HG03442 (cell line): ENCODE measurements around the gene IQCM.

ENCODE experiments used
- ATAC-seq: cut with Tn5 transposase; IDR thresholded peaks from one replicate; pipeline ENCODE4 v1.9.1; 2021; ENCODE audit warnings: mild to moderate bottlenecking, moderate library complexity; ENCODE audit not compliant: unreplicated experiment

IQCM gene

DNA sequence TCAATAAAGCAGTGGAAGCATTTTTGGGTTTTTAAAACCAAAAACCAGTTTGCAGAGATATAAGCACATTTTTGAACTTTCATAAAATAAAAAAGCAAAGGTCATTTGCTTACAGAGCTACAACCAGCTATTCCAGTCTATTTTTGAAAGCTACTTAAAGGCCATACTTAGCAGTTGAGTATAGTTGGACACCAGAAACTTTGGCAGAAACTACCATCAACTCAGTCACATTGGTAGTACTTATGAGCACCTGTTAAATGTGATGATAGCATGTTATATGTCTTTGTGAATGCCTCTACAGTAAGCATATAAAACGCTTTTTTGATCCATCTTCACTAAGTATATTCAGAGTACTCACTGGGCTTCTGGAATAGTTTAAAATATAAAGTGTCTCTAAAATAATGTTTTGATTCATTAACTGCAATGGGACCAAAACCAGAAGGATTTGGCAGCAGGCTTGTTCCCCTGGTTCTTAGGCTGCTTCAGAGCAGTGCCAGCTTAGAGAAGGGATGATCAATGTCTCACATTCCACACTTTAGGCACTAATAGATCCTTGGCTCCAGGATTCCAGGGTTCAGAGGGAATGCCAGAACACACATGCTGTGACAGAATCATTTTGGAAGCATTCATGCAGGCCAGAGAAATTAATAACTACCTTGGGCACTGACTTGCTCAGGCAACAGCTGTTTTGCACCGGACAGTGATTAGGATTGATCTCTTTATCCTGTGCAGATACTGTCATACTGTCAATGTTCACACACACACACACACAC, 103.9 kb downstream of the IQCM start:
- ATAC-seq = no peak

DNA sequence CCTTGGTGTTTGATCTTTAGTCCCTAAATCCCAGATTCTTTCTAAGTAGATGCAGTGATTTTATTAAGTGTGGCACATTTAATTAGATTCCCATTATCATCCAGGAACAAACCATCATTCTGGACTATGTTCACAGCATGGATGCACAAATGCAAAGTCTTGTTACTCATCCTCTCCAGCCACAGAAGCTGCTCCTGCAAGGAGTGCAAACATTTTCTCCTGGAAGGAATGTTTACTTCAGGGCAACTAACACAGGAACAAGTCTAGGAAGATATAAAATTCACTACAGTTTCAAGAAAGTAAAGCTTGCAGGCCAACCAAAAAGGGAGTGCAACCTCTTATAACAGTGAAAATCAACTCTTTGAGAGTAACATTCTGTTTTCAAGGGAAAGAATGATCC, 106.0 kb downstream of the IQCM start:
- no peak for ATAC-seq

DNA sequence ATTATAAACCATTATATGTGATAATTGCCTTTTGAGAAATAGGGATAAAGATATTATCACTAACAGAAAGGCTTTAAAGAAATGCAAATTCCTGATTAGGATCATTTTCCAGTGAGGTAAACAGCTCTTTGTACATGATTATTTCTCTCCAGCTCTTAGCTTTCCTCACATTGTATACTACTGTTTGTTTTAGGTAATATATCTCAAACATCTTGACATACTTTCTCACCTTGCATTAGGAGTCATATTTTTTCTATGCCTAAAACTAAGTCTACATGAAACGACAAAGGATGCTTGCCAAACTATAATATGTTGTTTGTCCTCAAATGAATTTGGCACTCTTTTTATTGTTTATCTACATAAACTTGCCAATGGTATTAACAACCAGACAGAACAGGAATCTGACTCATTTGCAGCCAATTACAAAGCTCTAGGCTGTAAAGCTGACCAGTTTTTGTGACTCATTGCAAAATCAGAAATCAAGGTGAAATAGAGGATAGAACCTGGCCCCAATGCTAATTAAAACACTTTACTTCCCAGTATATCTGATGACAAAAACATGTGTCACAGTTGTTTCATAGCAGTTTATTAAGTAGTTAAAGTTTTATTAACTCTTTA, 107.0 kb downstream of the IQCM start:
- no peak for ATAC-seq

DNA sequence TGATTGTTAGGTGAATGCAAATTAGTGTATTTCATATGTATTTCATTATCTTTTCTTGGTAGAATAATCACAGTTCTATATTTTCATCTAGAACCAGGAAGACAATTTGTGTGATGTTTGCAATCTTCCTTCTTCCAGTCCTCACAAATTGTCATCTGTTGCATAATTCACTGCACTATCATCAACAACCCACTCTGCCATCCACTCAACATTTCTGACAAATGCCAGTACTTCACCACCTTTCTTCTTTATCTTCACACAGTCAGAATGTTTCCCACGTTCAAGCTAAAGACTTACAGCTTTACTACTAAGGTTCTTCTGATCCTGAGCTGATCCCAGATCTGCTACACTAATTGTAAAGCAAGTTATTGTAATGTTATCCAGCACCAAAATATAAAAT, 107.8 kb downstream of the IQCM start:
- ATAC-seq = no peak

DNA sequence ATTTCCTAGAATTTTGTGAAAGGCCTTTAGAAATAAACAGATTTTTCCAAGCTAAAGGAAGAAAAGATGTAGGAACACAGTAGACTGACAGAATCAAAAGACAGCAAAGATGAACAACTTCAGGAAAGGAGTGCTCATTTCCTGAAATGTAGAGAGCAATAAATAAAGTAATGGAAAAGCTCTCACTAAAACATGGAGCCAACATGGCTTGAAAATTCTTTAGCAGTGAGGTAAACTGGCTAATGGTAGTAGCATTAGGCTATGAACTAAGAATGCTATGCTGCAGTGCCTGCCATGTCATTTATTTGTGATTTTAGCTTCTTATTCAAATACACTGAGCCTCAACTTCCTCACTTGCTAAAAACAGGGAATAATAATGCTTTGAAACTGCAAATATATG, 108.7 kb downstream of the IQCM start:
- ATAC-seq = no peak

DNA sequence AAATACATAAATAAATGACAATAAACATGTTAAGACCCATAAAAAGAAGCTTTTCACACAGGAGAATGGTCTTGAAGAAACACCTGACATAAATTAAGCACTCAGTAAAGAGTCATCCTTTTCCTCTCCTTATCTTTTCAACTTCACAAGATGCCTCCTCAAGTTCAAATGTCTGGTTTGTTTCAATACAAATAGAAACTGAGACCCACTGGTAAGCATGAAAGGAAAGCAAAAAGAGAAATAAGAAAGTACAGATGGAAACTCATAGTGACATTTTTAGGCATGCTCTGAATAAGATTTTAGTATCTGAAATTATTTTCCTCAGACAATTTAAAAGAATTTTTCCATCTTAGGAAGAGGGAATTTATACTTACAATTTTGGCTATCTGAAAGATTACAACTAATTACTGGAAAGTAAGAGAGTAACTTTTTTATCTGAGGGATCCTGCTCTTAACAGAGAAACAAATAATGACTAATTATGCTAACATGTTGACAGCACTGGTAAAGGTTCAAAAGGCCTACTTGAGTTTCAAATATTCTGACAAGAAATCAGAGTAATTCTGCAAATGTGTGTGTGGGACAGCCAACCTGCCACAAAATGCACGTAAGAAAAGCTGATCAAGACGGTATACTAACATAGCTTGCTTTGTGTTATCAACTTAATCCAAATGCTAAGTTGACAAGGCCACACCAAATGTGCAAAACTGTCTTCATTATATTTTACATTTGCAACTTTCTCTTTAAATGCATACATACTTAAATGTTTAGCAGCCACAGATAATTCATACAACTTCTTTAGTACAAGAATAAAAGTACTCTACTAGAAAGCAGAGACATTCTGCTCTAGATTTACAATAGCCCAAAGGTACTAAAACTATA, 113.0 kb downstream of the IQCM start:
- peak; percentile 48 for ATAC-seq

DNA sequence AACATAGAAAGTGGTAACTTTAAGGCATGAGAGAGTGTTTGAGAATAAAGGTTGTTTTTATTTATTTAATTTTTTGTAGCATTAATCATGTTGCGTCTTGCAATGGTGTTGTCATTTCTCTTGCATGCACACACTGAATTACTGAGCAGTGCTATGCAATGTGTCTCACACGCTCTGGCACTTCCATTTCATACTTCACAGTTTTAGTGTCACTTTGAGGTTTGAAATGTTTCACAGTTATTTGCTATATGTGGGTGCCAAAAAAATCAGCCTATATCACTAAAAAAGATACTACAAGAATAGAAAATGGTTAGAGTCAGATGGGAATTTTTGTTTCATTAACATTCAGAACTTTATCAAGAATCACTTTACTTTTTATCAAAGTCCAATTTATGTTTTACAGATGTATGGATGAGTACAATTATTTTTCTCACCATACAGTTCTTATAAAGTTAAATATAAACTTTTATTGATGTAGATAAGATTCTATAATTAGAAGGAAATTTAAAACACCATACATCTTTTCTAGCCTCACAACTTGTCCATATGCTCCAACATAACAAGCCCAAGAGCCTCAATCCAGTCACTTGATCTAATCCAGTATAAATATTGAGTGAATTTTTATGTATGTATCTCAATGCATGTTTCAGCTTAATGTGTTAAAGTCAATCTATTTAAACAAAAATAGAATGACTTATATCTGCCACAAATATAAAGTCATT, 114.0 kb downstream of the IQCM start:
- no peak for ATAC-seq

DNA sequence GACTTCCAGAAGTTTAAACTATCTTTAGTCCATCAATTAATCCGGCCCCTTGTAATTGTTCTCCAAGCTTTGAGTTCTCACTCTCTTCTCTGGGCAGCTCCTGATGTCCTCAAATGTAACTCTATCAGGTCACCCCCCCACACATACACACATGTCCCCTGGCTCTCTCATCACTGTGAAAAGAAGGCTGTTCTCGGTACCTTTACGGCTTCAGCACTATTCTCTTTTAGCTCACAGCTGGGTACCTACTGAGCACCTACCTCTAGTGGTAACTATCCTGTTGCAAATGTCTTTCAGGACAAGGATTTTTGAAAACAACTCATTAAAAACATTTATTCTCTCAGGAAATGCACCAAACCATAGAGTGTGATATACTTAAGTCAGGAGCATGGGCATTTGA, 115.4 kb downstream of the IQCM start:
- no peak for ATAC-seq

DNA sequence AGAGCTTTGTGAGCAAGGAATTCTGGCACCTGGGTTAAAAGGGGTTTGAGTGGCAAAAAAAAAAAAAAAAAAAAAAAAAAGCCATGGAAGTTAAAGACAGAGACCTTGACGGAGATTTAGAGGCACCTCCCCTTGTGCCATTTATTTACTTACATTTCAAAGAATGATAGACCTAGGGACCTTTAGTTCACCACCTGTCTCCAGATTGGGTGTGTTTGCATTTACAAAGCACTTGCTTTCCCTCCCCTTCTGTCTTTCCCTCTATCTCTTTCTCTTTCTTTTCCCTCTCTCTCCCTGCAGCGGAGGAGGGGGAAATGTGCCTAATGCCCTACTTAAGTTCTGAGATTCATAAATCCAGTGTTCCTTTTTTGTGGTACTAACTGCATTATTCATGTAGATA, 116.0 kb downstream of the IQCM start:
- ATAC-seq = no peak

DNA sequence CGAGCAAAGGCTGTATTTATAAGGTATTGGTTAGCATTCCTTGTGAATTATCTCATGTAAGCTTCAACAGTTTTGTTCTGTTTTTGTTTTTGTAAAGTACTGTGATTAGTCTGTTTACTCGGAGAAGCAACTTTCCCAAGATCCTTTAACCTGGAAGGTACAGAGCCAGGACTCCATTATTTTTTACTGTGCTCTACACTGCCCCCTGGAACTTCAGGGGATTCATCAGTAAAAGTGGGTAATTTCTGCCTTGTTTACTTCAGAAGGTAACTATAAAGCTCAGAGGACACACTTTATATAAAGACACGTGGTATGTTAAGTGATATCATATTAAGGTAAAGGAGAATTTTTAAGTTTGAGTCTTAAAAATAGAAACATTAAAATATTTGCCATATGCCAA, 124.9 kb downstream of the IQCM start:
- no peak for ATAC-seq

DNA sequence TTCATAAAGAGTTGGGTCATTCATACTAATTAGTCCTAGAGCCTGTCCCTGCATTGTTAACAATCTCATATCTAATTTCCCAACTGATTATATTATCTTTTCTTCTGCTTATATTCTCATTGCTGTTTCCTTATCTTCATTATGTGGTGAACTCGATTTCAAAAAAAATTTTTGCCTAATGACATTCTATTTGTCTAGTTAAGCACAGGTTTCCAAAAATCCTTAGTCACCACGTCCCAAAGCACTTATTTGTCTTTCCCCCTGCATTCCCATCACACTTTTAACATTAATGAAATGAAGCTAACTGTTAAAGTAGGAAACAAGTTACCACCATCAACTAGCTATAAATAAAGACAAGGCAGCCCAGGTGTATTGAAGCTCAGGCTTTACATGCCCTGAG, 131.1 kb downstream of the IQCM start:
- no peak for ATAC-seq

DNA sequence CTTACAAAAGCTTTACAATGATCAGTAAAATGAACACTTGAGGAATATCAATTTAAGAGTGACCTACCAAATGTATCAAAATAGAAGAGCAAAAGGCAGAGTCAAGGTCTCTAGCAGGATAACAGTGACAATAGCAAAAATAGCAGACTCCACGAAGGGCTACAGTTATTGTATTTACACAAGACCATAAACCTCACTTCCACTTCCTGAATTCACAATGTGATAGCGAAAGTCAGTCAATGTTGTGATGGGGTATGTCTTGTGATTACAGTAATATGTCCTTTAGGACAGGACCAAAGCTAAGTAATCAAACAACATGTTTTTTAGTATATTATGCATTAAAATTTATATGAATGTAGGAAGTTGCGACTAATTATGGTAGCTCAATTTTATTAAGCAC, 139.6 kb downstream of the IQCM start:
- ATAC-seq = peak; percentile 85

DNA sequence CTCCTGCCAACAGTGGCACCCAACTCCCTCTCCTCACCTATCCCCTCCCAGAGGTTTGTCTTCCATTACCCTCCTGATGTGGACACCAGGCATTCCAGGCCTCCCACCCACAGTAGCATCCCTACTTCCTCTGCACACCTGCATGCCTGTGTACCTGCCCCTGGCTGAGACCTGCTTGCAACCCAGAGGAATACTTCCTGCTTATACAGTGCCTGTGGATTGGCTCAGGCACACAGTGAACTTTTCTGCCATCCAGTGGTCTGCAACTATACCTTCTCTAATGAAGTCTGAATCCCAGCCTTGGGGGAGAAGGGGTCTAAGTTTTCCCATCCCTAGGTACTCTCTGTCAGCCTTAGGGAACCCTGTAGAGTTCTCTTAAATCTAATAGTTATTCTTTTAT, 169.9 kb downstream of the IQCM start:
- ATAC-seq = no peak

DNA sequence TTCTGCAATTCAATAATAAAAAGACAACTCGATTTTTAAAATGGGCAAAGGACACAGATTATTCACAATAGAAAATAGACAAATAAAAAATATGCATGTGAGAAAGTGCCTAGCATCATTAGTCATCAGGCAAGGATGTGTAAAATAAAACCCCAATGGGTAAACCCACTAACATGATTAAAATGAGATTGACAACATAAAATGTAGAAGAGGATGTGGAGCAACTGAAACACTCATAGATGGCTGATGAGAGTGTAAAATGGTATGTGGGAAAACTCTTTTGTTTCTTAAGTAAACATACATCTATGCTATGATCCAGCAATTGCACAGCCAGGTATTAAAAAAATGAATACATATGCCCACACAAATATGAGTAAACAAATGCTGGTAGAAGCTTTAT, 177.6 kb downstream of the IQCM start:
- no peak for ATAC-seq

DNA sequence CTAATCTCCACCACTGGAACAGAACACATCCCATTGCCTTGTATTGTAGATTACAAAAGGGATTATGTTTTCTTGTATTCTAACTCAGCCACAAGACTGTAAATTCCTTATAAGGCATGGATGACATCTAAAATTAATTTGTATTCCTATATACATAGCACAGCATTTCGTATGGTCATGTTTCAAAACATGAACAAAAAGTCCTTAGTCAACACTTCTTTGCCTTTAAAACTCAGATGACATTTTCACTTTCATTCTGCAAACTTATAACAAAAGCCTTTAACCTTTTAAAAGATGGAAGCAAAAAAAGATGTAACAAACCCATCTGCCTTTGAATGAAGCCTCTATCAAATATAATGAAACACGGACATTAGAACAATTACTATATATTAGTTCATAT, 181.3 kb downstream of the IQCM start:
- ATAC-seq = no peak

DNA sequence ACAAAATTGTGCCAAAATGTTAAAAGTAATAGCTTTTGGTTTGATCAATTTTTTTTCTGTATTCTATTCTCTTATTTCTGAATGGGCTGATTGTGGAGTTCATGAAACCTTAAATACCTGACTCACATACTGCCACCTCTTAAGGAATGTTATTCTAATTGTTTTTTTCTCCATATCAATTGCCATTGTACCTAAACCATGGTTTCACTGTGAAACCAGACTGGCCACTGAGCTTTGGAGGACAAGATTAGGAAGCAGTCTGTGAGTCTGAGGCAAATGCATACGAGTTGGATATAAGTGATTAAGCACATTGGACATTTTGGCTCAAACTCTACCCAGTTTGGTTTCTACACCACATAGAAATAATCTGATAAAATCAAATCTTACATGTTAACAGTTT, 184.0 kb downstream of the IQCM start:
- ATAC-seq = no peak

DNA sequence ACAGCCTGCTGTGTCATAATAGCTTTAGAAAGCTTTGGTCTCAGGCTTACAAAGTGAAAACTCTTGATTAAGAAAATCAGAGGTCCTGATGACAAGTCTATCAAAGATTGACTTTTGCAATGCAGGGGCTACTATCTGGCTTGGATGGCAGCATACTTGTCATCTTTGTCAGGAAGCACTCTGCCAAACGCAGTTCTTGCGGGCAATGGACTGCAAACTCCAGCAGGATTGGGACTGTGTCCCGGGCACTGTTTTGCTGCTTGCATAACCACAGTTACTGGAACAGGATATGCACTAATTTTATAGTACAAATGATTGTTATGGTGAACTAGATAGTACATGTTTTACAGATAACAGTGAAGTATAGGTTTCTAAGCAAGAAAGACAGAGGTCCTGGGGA, 185.6 kb downstream of the IQCM start:
- ATAC-seq = no peak

DNA sequence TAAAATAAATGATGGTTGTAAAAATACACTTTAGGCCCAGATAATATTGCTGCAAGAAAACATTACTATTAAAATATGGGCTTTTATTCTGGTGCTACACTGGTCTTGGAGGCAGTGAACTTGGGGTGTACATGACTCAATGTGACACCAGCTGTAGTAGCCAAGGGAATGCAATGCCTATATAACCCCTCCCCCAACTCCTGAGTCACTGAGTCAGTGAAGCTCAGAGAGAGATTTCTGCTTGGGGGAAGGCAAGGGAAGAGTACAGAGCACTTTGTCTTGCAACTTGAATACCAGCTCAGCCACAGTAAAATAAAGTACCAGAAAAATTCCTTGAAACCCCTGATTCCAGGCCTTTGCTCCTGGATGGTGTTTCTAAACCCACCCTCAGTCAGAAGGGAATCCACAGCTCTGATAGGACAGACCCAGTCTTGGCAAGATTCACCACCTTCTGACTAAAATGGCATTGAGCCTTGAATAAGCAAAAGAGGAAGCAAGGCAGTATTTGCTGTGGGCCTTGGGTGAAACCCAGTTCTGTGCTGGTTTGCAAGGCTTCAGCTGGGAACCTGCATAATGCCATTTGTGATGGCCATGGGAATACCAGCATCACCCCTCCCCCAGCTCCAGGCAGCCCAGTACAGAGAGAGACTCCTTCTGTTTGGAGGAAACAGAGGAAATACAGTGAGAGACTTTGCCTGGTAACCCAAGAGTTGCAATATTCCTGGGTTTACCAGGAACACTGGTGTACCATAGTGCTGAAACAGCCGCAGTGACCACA, 209.9 kb downstream of the IQCM start:
- ATAC-seq = no peak

DNA sequence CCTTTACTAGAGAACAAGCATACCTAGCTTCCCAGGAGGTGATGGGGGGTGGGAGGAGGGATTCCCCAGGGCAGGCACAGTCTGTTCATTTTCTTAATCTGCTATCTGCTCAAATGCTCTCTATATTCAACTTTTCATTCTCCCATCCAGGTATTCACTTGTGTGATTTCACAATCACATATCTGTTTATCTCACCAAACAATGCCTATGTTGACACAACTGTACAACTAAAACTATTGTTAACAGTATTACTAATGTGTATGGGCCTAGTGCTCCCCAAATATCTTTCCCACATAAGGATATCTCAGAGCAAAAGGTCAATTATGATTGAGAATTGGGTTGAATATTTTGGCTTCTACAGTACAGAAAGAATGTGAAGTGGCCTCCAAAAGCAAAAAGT, 210.8 kb downstream of the IQCM start:
- no peak for ATAC-seq

DNA sequence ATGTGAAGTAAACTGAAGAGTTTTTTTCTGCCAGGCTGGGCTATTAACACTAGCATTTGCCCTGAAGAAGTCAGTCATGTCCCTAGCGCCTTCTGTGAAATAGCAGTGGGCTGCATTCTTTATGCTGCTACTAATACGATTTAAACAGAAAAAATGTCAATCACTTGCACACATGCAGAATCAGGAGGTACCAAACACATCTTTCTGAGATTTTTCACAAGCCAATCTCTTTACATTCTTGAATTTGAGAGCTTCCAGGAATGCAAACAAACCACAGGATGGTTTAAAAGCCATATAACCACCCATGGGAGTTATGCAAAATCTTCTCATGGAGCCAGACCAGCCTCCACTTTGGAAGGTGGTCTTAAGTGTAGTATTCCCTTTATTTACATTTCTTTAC, 220.1 kb downstream of the IQCM start:
- ATAC-seq = no peak

DNA sequence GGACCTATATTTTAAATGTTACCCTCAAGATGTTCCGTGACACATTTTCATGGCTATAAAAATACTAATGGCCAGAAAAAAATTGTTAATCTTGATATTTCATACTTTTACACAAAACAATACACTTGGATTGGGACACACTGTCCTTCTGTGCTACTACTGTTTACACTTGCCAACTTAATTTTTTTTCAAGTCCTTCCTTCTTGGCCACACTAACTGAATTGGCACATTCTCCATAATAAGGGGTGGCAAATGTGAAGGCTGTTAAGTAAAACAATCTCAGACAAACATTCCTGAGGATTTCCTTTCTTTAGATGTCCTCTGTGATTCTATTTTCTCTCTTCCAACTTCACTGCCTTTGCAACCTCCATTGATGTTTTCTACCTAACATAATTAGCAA, 225.8 kb downstream of the IQCM start:
- no peak for ATAC-seq
